Measurements from ENCODE around the gene SLC9B2. TPM values are rescaled to one million over a fixed set of nuclear protein-coding genes. Genes with fewer than 3 reads are reported as not detected.

The SLC9B2 gene, protein sequence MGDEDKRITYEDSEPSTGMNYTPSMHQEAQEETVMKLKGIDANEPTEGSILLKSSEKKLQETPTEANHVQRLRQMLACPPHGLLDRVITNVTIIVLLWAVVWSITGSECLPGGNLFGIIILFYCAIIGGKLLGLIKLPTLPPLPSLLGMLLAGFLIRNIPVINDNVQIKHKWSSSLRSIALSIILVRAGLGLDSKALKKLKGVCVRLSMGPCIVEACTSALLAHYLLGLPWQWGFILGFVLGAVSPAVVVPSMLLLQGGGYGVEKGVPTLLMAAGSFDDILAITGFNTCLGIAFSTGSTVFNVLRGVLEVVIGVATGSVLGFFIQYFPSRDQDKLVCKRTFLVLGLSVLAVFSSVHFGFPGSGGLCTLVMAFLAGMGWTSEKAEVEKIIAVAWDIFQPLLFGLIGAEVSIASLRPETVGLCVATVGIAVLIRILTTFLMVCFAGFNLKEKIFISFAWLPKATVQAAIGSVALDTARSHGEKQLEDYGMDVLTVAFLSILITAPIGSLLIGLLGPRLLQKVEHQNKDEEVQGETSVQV
- total RNA-seq, result 16.7 and 20.6 TPM in 2 replicates

GRCh38 chr4:103076747-103077347 is at the start of gene SLC9B2:
TSS of gene SLC9B2 (minus strand) at chr4:103076761. CDS start at chr4:103067550, 9,211 bp downstream.

DNA sequence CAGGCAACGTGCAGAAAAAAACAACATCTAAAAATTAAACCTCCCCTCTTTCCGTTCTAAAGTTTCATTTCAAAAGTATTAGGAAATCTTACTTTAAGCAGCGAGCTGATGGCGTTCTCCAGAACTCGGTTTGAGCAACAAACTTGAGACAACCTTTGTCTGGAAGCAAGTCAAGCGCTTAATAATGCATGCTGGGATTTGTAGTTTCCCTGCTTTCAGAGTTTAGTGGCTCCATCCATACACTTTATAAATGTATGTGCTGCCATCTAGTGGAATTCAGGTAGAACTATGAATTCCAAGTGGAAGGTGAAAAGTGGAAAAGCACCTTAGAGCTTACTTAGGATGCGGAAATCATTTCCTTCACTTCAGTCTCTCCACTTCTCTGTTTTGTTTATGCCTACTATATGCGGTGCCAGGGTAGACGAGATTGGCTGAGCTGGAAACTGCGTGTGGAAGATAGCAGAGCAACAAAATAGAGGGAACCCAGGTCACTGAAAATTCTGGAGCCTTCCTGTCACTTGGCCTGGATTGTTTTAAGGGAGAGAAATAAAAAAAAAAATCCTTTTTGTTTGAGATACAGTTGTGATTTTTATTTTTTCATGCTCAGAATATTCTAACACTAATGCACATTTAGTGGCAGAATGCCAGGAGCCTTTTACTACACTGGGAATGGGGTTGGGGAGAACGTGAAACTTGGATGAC is 23.3 kb upstream of the SLC9B2 start, which contains the start of gene BDH2:
Gene BDH2 (minus strand): TSS at position 144 of the 702 bp plus-strand sequence. CDS start 3,580 bp downstream, outside the sequence.

GRCh38 chr4:103019308-103020124 is 57.0 kb downstream of the SLC9B2 start, which contains the start of gene SLC9B1:
TSS of gene SLC9B1 (minus strand) at chr4:103019705. CDS start at chr4:102991711, 27,994 bp downstream.

Other genes starting within 250 kb of the SLC9B2 start
- 308 and 357 TPM in 2 replicates for gene UBE2D3, start 249.2 kb downstream of the SLC9B2 start, total RNA-seq
- 27.3 and 29.5 TPM in 2 replicates for gene CISD2, start 207.8 kb downstream of the SLC9B2 start, total RNA-seq
- 0.58 and 2.0 TPM in 2 replicates for gene SLC9B1, start 57.1 kb downstream of the SLC9B2 start, total RNA-seq
- gene BDH2, start 23.1 kb upstream of the SLC9B2 start, total RNA-seq, result 33.5 and 73.6 TPM in 2 replicates
- gene CENPE, start 121.6 kb upstream of the SLC9B2 start, total RNA-seq, result 3.9 and 32.4 TPM in 2 replicates

Data from regular cardiac myocyte (primary cell).